IPS-15b (cell line): ENCODE measurements around the gene TTLL8.
A peak's percentile ranks its signal among the peaks of the same experiment; 100 is the strongest.

Experiments
- H3K27me3 ChIP-seq: one replicate; pipeline ENCODE4 v1.6.1; 2013; ENCODE audit warnings: low read length; ENCODE audit not compliant: control insufficient read depth, insufficient read depth
- H3K36me3 ChIP-seq: one replicate; pipeline ENCODE4 v1.6.1; 2013; ENCODE audit warnings: low read length; ENCODE audit not compliant: control insufficient read depth, insufficient read depth
- H3K4me1 ChIP-seq: one replicate; pipeline ENCODE4 v1.6.1; 2013; ENCODE audit warnings: mild to moderate bottlenecking, low read length; ENCODE audit not compliant: control insufficient read depth, insufficient read depth
- H3K4me3 ChIP-seq: one replicate; pipeline ENCODE4 v1.5.1; 2013; ENCODE audit warnings: low read depth, low read length
- H3K9ac ChIP-seq: one replicate; pipeline ENCODE4 v1.6.1; 2013; ENCODE audit warnings: low read depth, mild to moderate bottlenecking, low read length
- H3K9me3 ChIP-seq: one replicate; pipeline ENCODE4 v1.6.1; 2013; ENCODE audit warnings: mild to moderate bottlenecking, low read length; ENCODE audit not compliant: control insufficient read depth, insufficient read depth

The TTLL8 gene

GRCh38 chr22:50010676-50011446, 47.2 kb downstream of the TTLL8 start:
- no peak overlapping the region for H3K9ac ChIP-seq
- no peaks in the 10 kb centered on the region for H3K36me3 ChIP-seq
- H3K4me3 ChIP-seq = peak overlapping the region; percentile 8
- H3K9me3 ChIP-seq = no peaks in the 10 kb centered on the region
- peaks cover 32% of the 10 kb centered on the region for H3K27me3 ChIP-seq
- H3K4me1 ChIP-seq = peaks cover 3% of the 10 kb centered on the region

- H3K27me3 ChIP-seq = peaks cover 32% of the 10 kb centered on the region
- peaks cover 3% of the 10 kb centered on the region for H3K4me1 ChIP-seq
- H3K36me3 ChIP-seq = no peaks in the 10 kb centered on the region
- peak overlapping the region; percentile 8 for H3K4me3 ChIP-seq
- no peaks in the 10 kb centered on the region for H3K9me3 ChIP-seq
- H3K9ac ChIP-seq = no peak overlapping the region
These were observed 48.1 kb downstream of the TTLL8 start for GRCh38 chr22:50009765-50010675.

- Histone ChIP-seq H3K9ac (no peak overlapping the region), H3K4me3 (no peak overlapping the region), H3K9me3 (no peaks in the 10 kb centered on the region), H3K36me3 (no peaks in the 10 kb centered on the region), H3K27me3 (peaks cover 24% of the 10 kb centered on the region), H3K4me1 (peaks cover 3% of the 10 kb centered on the region)
These were observed 48.8 kb downstream of the TTLL8 start for GRCh38 chr22:50009251-50009650.

GRCh38 chr22:50008151-50009040, 49.7 kb downstream of the TTLL8 start:
- Histone ChIP-seq H3K27me3 (peaks cover 19% of the 10 kb centered on the region), H3K9ac (no peak overlapping the region), H3K4me3 (no peak overlapping the region), H3K9me3 (no peaks in the 10 kb centered on the region), H3K36me3 (no peaks in the 10 kb centered on the region), H3K4me1 (peaks cover 3% of the 10 kb centered on the region)

- Histone ChIP-seq H3K9me3 (no peaks in the 10 kb centered on the region), H3K4me1 (peaks cover 3% of the 10 kb centered on the region), H3K4me3 (no peak overlapping the region), H3K27me3 (peaks cover 9% of the 10 kb centered on the region), H3K36me3 (no peaks in the 10 kb centered on the region), H3K9ac (no peak overlapping the region)
These were observed 51.0 kb downstream of the TTLL8 start for GRCh38 chr22:50007057-50007511.

GRCh38 chr22:50004918-50005317, 53.2 kb downstream of the TTLL8 start:
- Histone ChIP-seq H3K4me1 (peaks cover 3% of the 10 kb centered on the region), H3K9me3 (no peaks in the 10 kb centered on the region), H3K4me3 (no peak overlapping the region), H3K36me3 (no peaks in the 10 kb centered on the region), H3K27me3 (peaks cover 11% of the 10 kb centered on the region), H3K9ac (no peak overlapping the region)

- Histone ChIP-seq H3K4me3 (no peak overlapping the region), H3K4me1 (peaks cover 3% of the 10 kb centered on the region), H3K36me3 (no peaks in the 10 kb centered on the region), H3K27me3 (peaks cover 13% of the 10 kb centered on the region), H3K9me3 (no peaks in the 10 kb centered on the region), H3K9ac (no peak overlapping the region)
These were observed 55.3 kb downstream of the TTLL8 start for GRCh38 chr22:50002791-50003190.

- no peak overlapping the region for H3K9ac ChIP-seq
- H3K36me3 ChIP-seq = no peaks in the 10 kb centered on the region
- H3K9me3 ChIP-seq = no peaks in the 10 kb centered on the region
- peaks cover 13% of the 10 kb centered on the region for H3K27me3 ChIP-seq
- H3K4me3 ChIP-seq = no peak overlapping the region
- H3K4me1 ChIP-seq = peaks cover 3% of the 10 kb centered on the region
These were observed 56.5 kb downstream of the TTLL8 start for GRCh38 chr22:50001388-50002231.

- Histone ChIP-seq H3K9ac (no peak overlapping the region), H3K4me1 (no peaks in the 10 kb centered on the region), H3K36me3 (no peaks in the 10 kb centered on the region), H3K27me3 (peaks cover 13% of the 10 kb centered on the region), H3K4me3 (no peak overlapping the region), H3K9me3 (no peaks in the 10 kb centered on the region)
These were observed 57.3 kb downstream of the TTLL8 start for GRCh38 chr22:50000587-50001387.

- Histone ChIP-seq H3K36me3 (no peaks in the 10 kb centered on the region), H3K9me3 (no peaks in the 10 kb centered on the region), H3K4me1 (no peaks in the 10 kb centered on the region), H3K4me3 (peak overlapping the region; percentile 43), H3K27me3 (peaks cover 13% of the 10 kb centered on the region), H3K9ac (peak overlapping the region; percentile 47)
These were observed 58.0 kb downstream of the TTLL8 start for GRCh38 chr22:49999946-50000586.
